ENCODE measurements around the gene STK32C.
A peak's percentile ranks its signal among the peaks of the same experiment; 100 is the strongest.

STK32C gene

DNA sequence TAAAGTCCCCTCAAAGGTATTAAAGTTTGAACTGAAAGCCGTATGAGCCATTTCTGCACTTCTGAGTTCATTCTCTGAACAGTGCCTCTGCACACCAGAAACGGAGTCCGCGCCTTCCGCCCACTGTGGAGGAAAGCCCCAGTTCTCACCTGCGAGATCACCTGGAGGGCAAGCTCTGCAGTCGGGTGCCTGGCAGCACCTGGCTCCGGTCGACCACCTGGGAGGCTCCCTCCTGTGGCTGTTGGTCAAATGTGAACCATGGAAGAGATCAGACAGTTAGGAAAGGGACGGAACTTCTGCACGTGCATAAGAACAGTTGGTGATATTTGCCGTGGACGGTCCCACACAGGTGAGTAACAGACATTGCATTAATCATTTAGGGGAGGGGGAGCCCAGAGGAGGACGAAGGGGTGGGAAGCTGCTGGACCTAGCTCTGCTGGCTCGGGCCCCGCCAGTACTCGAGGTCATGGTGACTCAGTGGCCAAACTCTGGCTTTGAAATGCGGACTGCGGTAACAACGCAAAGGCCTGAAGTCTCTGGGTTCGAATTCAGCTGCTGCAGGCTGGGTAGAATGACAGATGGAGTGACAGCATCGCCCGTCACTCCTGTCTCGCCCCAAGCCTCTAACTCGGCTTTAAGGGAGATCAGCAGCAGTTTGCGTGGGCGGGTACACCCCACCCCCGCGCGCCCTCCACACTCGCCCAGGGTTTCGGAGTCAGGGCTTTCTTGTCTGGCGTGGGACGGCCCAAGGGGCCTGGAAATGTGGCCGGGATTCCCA is 122.7 kb downstream of the STK32C start:
- no peak for DNase-seq (ENCODE audit: low spot score)

- DNase-seq (ENCODE audit: low spot score) = no peak
Measured at GRCh38 chr10:132183046-132183445, 124.7 kb downstream of the STK32C start.

- DNase-seq (ENCODE audit: low spot score) = no peak
Measured at GRCh38 chr10:132182591-132182990, 125.2 kb downstream of the STK32C start.

DNA sequence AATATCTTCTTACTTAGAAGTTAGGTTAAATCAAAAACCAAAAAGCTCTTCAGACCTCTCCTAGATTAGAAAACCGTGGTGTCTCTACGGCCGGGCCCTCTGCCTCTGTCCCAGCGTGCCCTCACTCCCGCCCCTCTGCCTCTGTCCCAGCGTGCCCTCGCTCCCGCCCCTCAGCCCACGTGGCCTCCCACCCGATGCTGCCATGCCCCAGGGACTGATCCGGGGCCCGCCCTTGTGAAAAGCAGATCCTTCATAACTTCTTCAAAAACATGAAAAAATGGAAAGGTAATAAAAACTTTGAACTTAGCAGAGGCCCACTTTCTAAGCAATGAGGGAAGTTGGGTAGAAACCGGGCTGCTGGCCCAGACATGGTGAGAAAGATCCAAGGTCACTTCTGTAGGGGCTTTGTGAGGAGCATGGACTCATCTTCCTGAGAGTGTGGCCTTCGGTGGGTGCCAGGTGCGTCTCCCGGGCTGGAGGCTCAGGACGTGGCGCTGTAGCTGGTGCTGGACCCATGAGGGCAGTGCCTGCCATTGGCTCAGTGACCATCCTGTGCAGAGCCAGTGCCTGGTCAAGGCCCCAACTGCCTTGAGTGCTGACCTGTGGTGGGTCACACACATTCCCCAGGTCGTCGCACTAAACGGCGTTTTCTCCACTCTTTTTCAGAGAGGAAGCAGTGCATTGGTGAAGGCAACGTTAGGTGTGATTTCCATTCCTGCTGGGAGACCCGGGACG is 125.9 kb downstream of the STK32C start:
- DNase-seq (ENCODE audit: low spot score) = no peak

DNA sequence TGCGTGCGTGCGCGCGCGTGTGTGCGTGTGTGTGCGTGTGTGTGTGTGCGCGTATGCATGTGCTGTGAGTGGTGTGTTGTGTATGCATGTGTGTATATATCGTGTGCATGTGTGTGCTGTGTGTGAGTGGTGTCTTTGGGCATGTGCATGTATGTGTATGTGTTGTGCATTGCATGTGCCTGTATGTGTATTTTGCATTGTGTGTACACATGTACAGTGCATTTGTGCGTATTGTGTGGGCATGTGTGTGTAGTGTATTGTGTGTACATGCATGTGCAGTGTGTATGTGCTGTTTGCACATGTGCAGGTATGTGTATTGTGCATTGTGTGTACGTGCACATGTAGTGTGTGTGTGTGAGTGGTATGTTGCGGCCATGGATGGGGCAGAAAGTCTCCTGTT is 127.0 kb downstream of the STK32C start:
- no peak for DNase-seq (ENCODE audit: low spot score)

DNA sequence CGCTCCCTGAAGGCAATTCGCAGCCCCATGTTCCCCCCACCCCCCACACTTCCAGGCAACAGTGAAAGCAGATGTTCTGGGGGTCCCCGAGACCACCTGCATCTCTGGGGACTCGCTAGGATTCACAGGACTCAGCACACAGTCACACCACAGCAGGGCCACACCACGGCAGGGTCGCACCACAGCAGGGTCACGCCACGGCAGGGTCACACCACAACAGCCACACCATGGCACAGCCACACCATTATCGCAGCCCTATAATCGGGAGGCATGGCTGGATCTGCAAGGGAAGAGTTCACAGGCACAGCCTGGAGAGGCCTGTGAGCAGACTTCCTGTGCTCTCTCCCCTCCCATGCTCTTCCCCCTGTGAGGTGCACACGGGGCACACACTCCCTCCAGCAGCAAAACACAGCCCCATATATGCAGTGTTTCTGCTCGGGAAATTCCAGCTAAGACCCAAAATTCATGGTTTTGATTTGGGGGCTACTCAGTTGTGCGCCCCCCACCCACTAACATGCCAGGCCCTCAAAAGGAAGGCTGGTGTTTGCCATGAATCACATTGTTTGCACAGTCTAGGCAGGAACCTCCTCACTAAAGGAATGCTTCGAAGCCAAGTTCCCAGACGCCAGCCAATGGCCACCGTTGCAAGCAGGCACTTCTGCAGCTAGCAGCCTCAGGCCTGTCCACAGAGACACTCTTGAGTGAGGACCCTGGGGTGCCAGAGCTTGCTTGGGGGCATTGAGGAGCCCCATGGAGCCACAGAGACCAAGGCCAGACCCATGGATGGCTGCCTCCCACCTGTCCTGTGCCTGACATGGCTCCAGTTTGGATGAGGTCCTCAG is 128.0 kb downstream of the STK32C start:
- no peak for DNase-seq (ENCODE audit: low spot score)

- DNase-seq (ENCODE audit: low spot score) = no peak
Measured at GRCh38 chr10:132178672-132179545, 128.8 kb downstream of the STK32C start.

DNA sequence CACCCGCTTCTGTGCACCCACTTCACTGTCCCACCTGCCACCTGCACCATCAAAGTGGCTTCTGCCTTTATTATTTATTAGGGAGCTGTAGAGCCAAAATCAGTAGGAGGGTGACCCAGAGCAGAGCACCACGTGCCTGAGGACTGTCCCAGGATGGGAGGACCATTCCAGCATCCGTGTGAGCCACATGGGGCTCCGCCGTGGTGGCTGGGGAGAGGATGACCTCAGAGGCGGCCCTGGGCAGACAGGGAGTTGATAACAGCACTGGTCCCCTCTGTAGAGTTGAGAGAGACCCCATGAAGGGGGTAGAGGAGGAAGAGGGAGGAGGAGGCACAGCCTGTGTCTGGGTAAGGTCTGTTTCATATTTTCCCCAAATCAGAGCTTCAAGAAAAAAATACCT is 129.7 kb downstream of the STK32C start:
- DNase-seq (ENCODE audit: low spot score) = no peak

GRCh38 chr10:132176623-132177500 is 130.9 kb downstream of the STK32C start:
- no peak for DNase-seq (ENCODE audit: low spot score)

DNA sequence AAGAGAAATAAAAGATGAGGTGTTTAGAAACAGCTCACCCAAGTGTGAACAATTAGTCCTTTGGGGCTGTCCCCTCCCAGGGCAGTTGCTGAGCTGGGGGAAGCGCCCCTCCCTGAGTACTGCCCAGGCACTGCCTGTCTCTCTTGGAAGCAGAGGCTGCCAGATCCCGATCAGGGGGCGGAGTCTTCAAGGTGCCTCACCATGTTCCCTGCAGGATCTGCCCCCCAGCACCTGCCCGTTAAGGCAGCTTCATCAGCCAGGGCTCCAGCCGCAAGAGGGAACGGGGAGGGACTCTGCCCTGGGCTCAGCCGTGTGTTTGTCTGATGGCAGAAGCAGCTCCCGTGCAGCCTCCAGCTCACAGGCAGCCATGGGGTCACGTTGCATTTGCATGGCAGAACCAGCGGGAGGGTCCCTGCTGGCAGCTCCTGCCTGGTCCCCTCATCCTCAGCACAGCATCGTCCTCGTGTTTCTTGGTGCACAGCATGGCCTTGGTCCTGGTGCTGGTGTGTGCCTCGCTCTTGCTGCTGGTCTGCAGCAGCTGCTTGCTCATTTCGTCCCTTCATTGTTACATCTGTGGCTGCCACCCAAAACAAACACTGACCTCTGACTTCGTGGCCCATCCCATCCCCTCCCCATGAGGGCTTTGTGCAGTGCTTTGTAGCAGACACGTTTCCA is 131.7 kb downstream of the STK32C start:
- peak; percentile 77 for DNase-seq (ENCODE audit: low spot score)

GRCh38 chr10:132175408-132175807 is 132.3 kb downstream of the STK32C start:
- DNase-seq (ENCODE audit: low spot score) = no peak

GRCh38 chr10:132174237-132174636 is 133.5 kb downstream of the STK32C start:
- DNase-seq (ENCODE audit: low spot score) = no peak

- no peak for DNase-seq (ENCODE audit: low spot score)
Measured at GRCh38 chr10:132173185-132173584, 134.6 kb downstream of the STK32C start.

DNA sequence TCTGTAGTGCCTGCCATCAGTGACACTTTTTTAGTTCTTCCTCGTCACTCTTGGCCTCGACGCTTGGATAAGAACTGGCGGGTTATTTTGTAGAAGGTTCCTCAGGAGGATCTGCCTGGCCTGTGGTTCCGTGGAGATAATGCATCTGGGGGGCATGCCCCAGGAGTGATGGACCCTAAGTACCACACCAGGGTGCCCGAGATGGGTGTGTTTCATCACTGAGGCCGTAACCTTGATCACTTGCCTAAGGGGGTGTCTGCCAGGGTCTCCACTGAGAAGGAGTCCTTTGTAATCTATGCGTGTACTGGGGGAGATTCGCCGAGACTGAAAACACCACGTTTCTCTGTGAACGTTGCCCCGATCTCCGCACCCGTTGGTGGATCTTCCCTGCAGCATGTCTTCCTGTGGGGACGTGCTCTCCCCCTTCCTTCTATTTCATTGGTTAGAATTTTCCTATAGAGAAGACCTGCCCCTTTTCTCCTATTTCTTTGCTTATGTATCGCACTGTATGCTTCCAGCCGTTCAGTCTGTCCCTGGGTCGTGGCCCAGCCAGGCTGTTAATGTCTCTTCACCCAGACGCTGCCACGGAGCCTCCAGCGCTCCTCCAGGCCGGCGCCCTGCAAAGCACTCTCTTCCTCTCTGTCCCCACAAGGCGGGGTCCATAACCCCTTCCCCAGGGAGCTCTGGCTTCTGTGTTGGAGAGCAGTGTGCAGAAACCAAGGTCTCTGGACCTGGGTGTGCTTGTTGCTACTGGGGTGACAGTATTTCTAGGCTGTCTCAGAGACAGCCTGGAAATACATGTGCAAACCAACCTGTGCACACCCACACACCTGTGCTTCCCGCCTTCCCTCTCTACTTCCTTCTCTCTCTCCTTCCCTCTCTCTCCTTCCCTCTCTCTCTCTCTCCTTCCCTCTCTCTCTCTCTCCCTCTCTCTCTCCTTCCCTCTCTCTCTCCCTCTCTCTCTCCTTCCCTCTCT is 135.4 kb downstream of the STK32C start:
- DNase-seq (ENCODE audit: low spot score) = no peak

DNA sequence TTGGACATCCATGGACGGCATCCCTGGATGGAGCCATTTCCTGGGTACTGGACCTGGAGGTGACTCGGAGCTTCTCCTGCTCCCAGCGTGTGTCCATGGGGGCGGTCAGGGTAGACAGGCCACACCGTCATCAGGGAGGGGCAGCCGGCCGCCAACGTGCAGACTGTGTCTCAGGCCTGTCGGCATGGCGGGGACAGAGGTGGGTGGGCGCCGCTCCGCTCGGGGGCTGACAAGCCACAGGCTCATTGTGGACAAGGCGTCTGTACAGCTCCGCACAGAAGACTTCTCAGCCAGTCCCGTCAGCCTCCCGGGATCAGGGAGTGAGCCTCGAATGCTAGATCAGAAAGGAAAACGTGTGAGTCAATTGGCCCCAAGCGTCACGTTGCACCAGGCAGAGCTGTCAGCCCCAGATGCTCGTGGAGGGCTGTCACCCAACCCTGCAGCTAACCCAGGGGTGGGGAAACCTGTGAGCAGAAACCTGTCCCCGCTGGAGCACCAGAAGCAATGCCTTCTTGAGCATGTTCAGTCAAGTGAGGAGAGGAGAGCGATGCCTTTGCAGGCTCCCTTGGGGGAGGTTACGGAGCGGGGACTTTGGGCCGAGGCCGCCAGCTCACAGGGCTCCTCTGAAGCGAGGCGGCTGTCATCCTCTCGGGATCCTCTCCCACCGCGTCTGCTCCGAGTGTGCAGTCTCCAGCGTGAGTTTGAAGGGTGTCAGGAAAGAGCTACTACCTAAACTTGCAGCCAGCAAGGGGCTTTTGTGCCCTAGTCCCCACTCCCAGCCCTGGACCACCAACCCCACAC is 137.0 kb downstream of the STK32C start:
- peak; percentile 69 for DNase-seq (ENCODE audit: low spot score)

DNA sequence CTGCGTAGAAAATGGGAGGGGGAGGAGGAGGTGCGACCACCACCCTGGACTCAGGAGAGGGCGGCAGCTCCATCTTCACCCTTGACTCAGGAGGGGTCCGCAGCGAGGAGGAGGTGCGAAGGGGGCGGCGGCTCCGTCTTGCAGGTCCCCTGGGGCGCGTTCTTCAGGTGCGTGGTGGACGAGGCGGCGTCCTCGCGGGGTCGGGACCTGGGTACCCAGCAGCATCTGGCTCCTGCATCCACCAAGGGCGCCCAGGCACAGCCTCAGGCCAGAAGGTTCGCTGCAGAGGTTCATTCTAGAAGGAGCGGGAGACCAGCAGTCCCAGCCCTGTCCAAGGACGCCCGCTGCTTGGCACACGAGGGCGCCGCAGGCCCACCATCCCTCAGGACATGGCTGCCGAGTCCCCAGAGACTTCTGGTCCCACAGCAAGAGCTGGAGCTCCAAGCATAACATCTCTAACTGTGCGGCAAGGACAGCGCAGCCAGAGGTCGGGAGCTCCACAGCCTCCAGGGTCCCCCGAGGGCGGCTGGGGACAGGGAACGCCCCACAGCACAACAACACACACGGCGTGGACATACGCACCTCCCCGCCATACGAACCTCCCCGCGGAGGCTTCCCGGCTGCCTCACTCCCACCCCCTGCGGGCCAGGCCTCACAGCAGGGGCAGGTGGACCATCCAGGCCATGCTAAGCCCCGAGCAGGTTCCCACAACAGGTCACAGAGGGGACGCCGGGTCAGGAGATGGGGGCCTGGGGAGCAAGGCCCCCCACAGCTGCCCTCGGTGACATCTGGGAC is 137.8 kb downstream of the STK32C start:
- DNase-seq (ENCODE audit: low spot score) = no peak
